ENCODE results near the gene PHACTR2. TPM values are rescaled to one million over a fixed set of nuclear protein-coding genes. Genes with fewer than 3 reads are reported as not detected.

The PHACTR2 gene
- total and polyA plus RNA-seq, 4 donors = 11.0 to 119 (median 43.8) TPM

DNA sequence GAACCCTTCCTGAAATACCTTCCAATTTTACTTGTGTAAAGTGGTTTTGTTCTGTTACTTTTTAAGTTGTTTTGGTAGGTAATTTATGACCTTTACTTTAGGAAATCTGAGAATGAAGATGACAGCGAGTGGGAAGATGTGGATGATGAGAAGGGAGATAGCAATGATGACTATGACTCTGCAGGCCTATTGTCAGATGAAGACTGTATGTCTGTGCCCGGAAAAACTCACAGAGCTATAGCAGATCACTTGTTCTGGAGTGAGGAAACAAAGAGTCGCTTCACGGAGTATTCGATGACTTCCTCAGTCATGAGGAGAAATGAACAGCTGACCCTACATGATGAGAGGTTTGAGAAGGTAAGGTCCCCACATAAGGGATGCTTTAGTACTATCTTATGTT, 179.9 kb downstream of the PHACTR2 start:
- Histone ChIP-seq H3K9me3 (ENCODE audit: control insufficient read depth in 4 of 4, insufficient read depth in 3 of 4, low read length in 3 of 4) (peaks cover 0 to 3% (median 0%) of the 10 kb centered on the region in 4 donors), H3K9ac (ENCODE audit: insufficient read depth in 1 of 2, low read length in 2 of 2) (no peak overlapping the region), H3K36me3 (ENCODE audit: control insufficient read depth in 4 of 4, insufficient read depth in 4 of 4, low read length in 4 of 4) (peaks cover 11 to 55% (median 49%) of the 10 kb centered on the region in 4 donors), H3K27ac (ENCODE audit: low read depth in 1 of 2, low read length in 1 of 2) (no peak overlapping the region), H3K4me1 (ENCODE audit: control insufficient read depth in 5 of 5, insufficient read depth in 5 of 5, low read length in 5 of 5) (no peaks in the 10 kb centered on the region), H3K27me3 (ENCODE audit: control insufficient read depth in 3 of 3, insufficient read depth in 3 of 3, low read length in 2 of 3) (no peaks in the 10 kb centered on the region), H3K4me3 (no peak overlapping the region)
- no peak for ATAC-seq (ENCODE audit: insufficient read depth, low FRiP score)
- TF ChIP-seq, protein P1, sequence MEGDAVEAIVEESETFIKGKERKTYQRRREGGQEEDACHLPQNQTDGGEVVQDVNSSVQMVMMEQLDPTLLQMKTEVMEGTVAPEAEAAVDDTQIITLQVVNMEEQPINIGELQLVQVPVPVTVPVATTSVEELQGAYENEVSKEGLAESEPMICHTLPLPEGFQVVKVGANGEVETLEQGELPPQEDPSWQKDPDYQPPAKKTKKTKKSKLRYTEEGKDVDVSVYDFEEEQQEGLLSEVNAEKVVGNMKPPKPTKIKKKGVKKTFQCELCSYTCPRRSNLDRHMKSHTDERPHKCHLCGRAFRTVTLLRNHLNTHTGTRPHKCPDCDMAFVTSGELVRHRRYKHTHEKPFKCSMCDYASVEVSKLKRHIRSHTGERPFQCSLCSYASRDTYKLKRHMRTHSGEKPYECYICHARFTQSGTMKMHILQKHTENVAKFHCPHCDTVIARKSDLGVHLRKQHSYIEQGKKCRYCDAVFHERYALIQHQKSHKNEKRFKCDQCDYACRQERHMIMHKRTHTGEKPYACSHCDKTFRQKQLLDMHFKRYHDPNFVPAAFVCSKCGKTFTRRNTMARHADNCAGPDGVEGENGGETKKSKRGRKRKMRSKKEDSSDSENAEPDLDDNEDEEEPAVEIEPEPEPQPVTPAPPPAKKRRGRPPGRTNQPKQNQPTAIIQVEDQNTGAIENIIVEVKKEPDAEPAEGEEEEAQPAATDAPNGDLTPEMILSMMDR (IDR thresholded peaks at IDR 0.05; ENCODE audit: control extremely low read depth, extremely low read depth) = no peak
- WGBS, 2 donors = 98 to 99% methylated on average over 5 of the region's 5 CpGs
- no peak for DNase-seq

DNA sequence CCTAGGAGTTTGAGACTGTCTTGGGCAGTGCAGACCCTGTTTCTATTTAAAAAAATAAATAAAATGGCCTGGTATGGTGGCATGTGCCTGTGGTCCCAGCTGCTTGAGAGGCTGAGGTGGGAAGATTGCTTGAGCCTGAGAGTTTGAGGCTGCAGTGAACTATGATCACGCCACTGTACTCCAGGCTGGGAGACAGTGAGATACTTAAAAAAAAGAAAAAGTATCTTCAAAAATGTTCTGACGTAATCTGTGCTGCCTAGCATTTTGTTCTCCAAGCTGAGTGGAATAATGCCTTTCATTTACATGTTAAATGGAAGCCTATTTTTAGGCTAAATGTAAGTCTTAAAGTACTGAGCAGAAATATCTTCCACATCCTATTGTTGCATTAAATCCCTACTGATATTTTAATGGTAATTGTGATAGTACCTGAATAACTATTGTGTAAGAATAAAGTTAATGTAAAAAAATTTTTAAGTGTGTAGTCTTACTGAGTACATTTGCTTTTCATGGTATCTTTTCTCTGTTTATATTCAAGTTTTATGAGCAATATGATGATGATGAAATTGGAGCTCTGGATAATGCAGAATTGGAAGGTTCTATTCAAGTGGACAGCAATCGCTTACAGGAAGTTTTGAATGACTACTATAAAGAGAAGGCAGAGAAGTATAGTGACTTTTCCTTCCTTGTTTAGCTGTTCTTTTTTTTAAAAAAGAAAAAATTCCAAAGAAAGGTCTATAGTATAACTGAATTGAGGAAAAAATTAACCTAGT, 182.3 kb downstream of the PHACTR2 start:
- TF ChIP-seq, protein P1 (IDR thresholded peaks at IDR 0.05; ENCODE audit: control extremely low read depth, extremely low read depth) = no peak
- WGBS, 2 donors = 94 to 96% methylated on average over 3 of the region's 3 CpGs
- Histone ChIP-seq H3K27ac (ENCODE audit: low read depth in 1 of 2, low read length in 1 of 2) (no peak overlapping the region), H3K4me3 (no peak overlapping the region), H3K27me3 (ENCODE audit: control insufficient read depth in 3 of 3, insufficient read depth in 3 of 3, low read length in 2 of 3) (no peaks in the 10 kb centered on the region), H3K9me3 (ENCODE audit: control insufficient read depth in 4 of 4, insufficient read depth in 3 of 4, low read length in 3 of 4) (peaks cover 0 to 2% (median 0%) of the 10 kb centered on the region in 4 donors), H3K36me3 (ENCODE audit: control insufficient read depth in 4 of 4, insufficient read depth in 4 of 4, low read length in 4 of 4) (peaks cover 11 to 53% (median 47%) of the 10 kb centered on the region in 4 donors), H3K9ac (ENCODE audit: insufficient read depth in 1 of 2, low read length in 2 of 2) (no peak overlapping the region), H3K4me1 (ENCODE audit: control insufficient read depth in 5 of 5, insufficient read depth in 5 of 5, low read length in 5 of 5) (no peaks in the 10 kb centered on the region)
- ATAC-seq (ENCODE audit: insufficient read depth, low FRiP score) (no peak), DNase-seq (no peak)

DNA sequence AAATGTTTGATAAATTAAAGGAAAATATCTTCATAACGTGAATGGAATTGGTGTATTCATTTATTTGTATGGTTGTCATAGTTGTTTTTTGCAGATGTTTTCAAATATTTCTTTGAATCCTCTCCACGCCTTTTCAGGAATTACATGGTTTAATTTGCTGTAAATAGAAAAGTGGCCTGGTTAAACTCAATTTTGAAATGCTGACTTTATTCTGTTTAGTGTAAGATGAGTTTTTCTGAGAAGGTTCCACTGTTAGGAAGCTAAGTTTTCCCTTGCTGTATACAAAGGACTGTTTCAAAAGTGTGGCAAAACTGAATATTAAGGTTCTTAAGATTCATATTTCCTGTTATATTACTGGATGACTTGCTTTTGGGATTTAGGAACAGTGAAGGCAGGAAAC, 186.0 kb downstream of the PHACTR2 start:
- no peak for DNase-seq
- Histone ChIP-seq H3K27me3 (ENCODE audit: control insufficient read depth in 3 of 3, insufficient read depth in 3 of 3, low read length in 2 of 3) (no peaks in the 10 kb centered on the region), H3K4me3 (no peak overlapping the region), H3K27ac (ENCODE audit: low read depth in 1 of 2, low read length in 1 of 2) (no peak overlapping the region), H3K4me1 (ENCODE audit: control insufficient read depth in 5 of 5, insufficient read depth in 5 of 5, low read length in 5 of 5) (no peaks in the 10 kb centered on the region), H3K36me3 (ENCODE audit: control insufficient read depth in 4 of 4, insufficient read depth in 4 of 4, low read length in 4 of 4) (peaks cover 12 to 30% (median 21%) of the 10 kb centered on the region in 4 donors), H3K9me3 (ENCODE audit: control insufficient read depth in 4 of 4, insufficient read depth in 3 of 4, low read length in 3 of 4) (peaks cover 0 to 3% (median 0%) of the 10 kb centered on the region in 4 donors), H3K9ac (ENCODE audit: insufficient read depth in 1 of 2, low read length in 2 of 2) (no peak overlapping the region)
- no peak for ATAC-seq (ENCODE audit: insufficient read depth, low FRiP score)
- TF ChIP-seq, protein P1 (IDR thresholded peaks at IDR 0.05; ENCODE audit: control extremely low read depth, extremely low read depth) = no peak
- WGBS, 2 donors = 91 to 94% methylated on average over 2 of the region's 2 CpGs
